OCI-LY7 (cell line): ENCODE results near the gene S100A8. TPM values are rescaled to one million over a fixed set of nuclear protein-coding genes. Genes with fewer than 3 reads are reported as not detected.

Experiments
- BruUV-seq: library from RNA; stranded (reverse); fragments of 400-500 nt; replicated peaks from 2 replicates; lab custom pipeline; 2021; lab: Mats Ljungman, UMichigan
- CTCF ChIA-PET: fragments of 300-600 bp; sonication (Branson Sonifier 250); formaldehyde crosslinking; loops from one replicate; lab custom pipeline; 2022; ENCODE audit warnings: antibody characterized with exemption; ENCODE audit not compliant: unreplicated experiment; lab: Charles Lee
- POLR2A ChIA-PET: fragments of 300-600 bp; sonication (Branson Sonifier 250); formaldehyde crosslinking; loops from one replicate; lab custom pipeline; 2022; ENCODE audit warnings: antibody characterized with exemption; lab: Charles Lee
- DNase-seq: peaks from one replicate; pipeline ENCODE4 v3.0.0-alpha.2; 2015; ENCODE audit warnings: low spot score
- H2AFZ ChIP-seq: fragments of 200-600 bp; sonication (generic), shearing (Covaris generic); 2 replicates; pipeline ENCODE4 v1.6.1; 2014; ENCODE audit warnings: mild to moderate bottlenecking, antibody characterized with exemption, low read length, moderate library complexity
- H3K27ac ChIP-seq: fragments of 200-600 bp; sonication (generic); 2 replicates; pipeline ENCODE4 v1.5.1; 2014; ENCODE audit warnings: mixed run types, low read depth, mild to moderate bottlenecking, moderate library complexity, low read length, inconsistent platforms; ENCODE audit not compliant: poor library complexity, severe bottlenecking
- H3K36me3 ChIP-seq: fragments of 200-600 bp; sonication (generic); 2 replicates; pipeline ENCODE4 v1.6.1; 2014; ENCODE audit warnings: mild to moderate bottlenecking, antibody characterized with exemption, low read length, moderate library complexity, mixed read lengths; ENCODE audit not compliant: insufficient read depth
- H3K4me1 ChIP-seq: fragments of 200-600 bp; sonication (generic); 2 replicates; pipeline ENCODE4 v1.5.1; 2014; ENCODE audit warnings: mild to moderate bottlenecking, low read length; ENCODE audit not compliant: insufficient read depth, poor library complexity, severe bottlenecking
- H3K4me2 ChIP-seq: fragments of 200-600 bp; sonication (generic); 2 replicates; pipeline ENCODE4 v1.6.1; 2014; ENCODE audit warnings: mild to moderate bottlenecking, low read length
- H3K4me3 ChIP-seq: fragments of 200-600 bp; sonication (generic); 2 replicates; pipeline ENCODE4 v1.5.1; 2014; ENCODE audit warnings: mild to moderate bottlenecking, low read depth, low read length; ENCODE audit not compliant: poor library complexity, severe bottlenecking
- H3K79me2 ChIP-seq: fragments of 200-600 bp; sonication (generic); 2 replicates; pipeline ENCODE4 v1.6.1; 2016; ENCODE audit warnings: low read depth, mild to moderate bottlenecking, low read length, moderate library complexity, mixed read lengths; ENCODE audit not compliant: insufficient read depth
- H3K9me2 ChIP-seq: fragments of 200-600 bp; sonication (generic); 2 replicates; pipeline ENCODE4 v1.6.1; 2016; ENCODE audit warnings: mild to moderate bottlenecking, low read length, mixed read lengths; ENCODE audit not compliant: insufficient read depth
- H3K9me3 ChIP-seq: fragments of 200-600 bp; sonication (generic); 2 replicates; pipeline ENCODE4 v1.6.1; 2014; ENCODE audit warnings: mild to moderate bottlenecking, mixed run types, low read length, mixed read lengths
- H4K20me1 ChIP-seq: fragments of 200-600 bp; sonication (generic); 2 replicates; pipeline ENCODE4 v1.6.1; 2014; ENCODE audit warnings: mild to moderate bottlenecking, antibody characterized with exemption, low read length, moderate library complexity, mixed read lengths; ENCODE audit not compliant: insufficient read depth
- CTCF ChIP-seq: fragments of 200-600 bp; sonication (generic); conservative IDR thresholded peaks from 2 replicates; pipeline ENCODE4 v1.5.1; 2014; ENCODE audit warnings: mild to moderate bottlenecking, antibody characterized with exemption, low read length, moderate library complexity, mixed read lengths
- EZH2phosphoT487 ChIP-seq: fragments of 200-600 bp; sonication (generic); IDR thresholded peaks from 2 replicates; pipeline ENCODE4 v1.6.1; 2018; ENCODE audit warnings: low read depth, borderline replicate concordance, mild to moderate bottlenecking, mixed run types, antibody characterized with exemption, low read length, moderate library complexity, mixed read lengths
- intact Hi-C: fragments of 100-400 bp; cut with micrococcal nuclease; formaldehyde crosslinking; loops from one replicate; pipeline ENCODE4 v1.10.0; 2022; ENCODE audit not compliant: unreplicated experiment
- total RNA-seq, 2 experiments: library from RNA; depleted of rRNA in 1 of 2; stranded (reverse); fragments of >200 nt in 1 of 2; shearing (Covaris generic) in 1 of 2; gene quantifications; 2 replicates each; pipeline ENCODE4 v1.2.3, GENCODE V29; 2014 to 2022

S100A8 gene
- total RNA-seq, 2 experiments from 2014 or later: not detected

DNA sequence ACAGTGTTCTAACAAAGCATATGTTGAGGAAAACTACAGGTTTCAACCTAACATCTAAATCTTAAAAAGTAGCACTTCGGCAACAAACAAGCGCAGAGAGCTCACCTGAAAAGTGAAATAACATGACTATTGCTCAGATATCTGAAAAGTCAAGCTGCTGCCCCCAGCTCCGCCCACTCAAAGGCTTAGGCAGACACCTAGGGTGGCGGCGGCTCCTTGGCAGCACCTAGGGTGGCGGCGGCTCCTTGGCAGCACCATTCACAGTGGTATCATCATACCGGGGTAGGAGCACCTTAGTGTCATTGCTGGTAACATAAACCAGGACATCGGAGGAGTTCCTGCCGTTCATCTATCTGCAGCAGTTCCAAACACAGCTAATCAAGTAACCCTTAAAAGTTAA is 11.3 kb downstream of the S100A8 start:
- intact Hi-C loops: no loop called here
- H3K4me3 ChIP-seq: no peak overlapping the region
- H3K9me2 ChIP-seq: no peaks in the 10 kb centered on the region
- POLR2A ChIA-PET: no interaction called here
- no peaks in the 10 kb centered on the region for H3K4me1 ChIP-seq
- no peak overlapping the region for H2AFZ ChIP-seq
- no peak for TF ChIP-seq CTCF
- TF ChIP-seq EZH2phosphoT487: no peak
- DNase-seq: no peak
- CTCF ChIA-PET: no interaction called here
- H3K79me2 ChIP-seq: no peaks in the 10 kb centered on the region
- H3K36me3 ChIP-seq: no peaks in the 10 kb centered on the region
- H3K9me3 ChIP-seq: no peaks in the 10 kb centered on the region
- H3K27ac ChIP-seq: no peak overlapping the region
- no TSS peak for BruUV-seq
- no peaks in the 10 kb centered on the region for H4K20me1 ChIP-seq
- no peak overlapping the region for H3K4me2 ChIP-seq

GRCh38 chr1:153375511-153375910 is 15.4 kb downstream of the S100A8 start, which contains the start of gene S100A12:
Gene S100A12, minus strand, starts transcription at chr1:153375621. Its CDS starts 1,029 bp downstream, at chr1:153374592.
- ChIA-PET CTCF (no interaction called here), POLR2A (no interaction called here)
- no peak for TF ChIP-seq EZH2phosphoT487
- TF ChIP-seq CTCF: no peak
- no peak within 1 kb of the TSS for H3K27ac ChIP-seq
- BruUV-seq: no TSS peak
- H3K9me3 ChIP-seq: no peaks in the 10 kb centered on the region
- no peak for DNase-seq
- intact Hi-C loops: no loop called here
- no peaks in the 10 kb centered on the region for H3K36me3 ChIP-seq
- no peak within 1 kb of the TSS for H2AFZ ChIP-seq
- no peaks in the 10 kb centered on the region for H3K9me2 ChIP-seq
- no peaks in the 10 kb centered on the region for H3K79me2 ChIP-seq
- H3K4me3 ChIP-seq: no peak within 1 kb of the TSS
- H4K20me1 ChIP-seq: no peaks in the 10 kb centered on the region
- H3K4me2 ChIP-seq: no peak within 1 kb of the TSS
- H3K4me1 ChIP-seq: no peaks in the 10 kb centered on the region

- H2AFZ ChIP-seq: no peak overlapping the region
- H3K4me1 ChIP-seq: no peaks in the 10 kb centered on the region
- no peak overlapping the region for H3K4me2 ChIP-seq
- H3K4me3 ChIP-seq: no peak overlapping the region
- CTCF ChIA-PET: no interaction called here
- no TSS peak for BruUV-seq
- H3K79me2 ChIP-seq: no peaks in the 10 kb centered on the region
- no peak for DNase-seq
- POLR2A ChIA-PET: no interaction called here
- no peaks in the 10 kb centered on the region for H4K20me1 ChIP-seq
- H3K36me3 ChIP-seq: no peaks in the 10 kb centered on the region
- intact Hi-C loops: no loop called here
- H3K27ac ChIP-seq: no peak overlapping the region
- H3K9me3 ChIP-seq: no peaks in the 10 kb centered on the region
- H3K9me2 ChIP-seq: no peaks in the 10 kb centered on the region
- TF ChIP-seq CTCF (no peak), EZH2phosphoT487 (no peak)
Measured at GRCh38 chr1:153374071-153374470, 16.8 kb downstream of the S100A8 start.
